ENCODE results near the gene WFIKKN1. TPM values are rescaled to one million over a fixed set of nuclear protein-coding genes. Genes with fewer than 3 reads are reported as not detected.

The WFIKKN1 gene
- total RNA-seq, 2 donors from 2014 or later, result 0.92 to 1.2 TPM

DNA sequence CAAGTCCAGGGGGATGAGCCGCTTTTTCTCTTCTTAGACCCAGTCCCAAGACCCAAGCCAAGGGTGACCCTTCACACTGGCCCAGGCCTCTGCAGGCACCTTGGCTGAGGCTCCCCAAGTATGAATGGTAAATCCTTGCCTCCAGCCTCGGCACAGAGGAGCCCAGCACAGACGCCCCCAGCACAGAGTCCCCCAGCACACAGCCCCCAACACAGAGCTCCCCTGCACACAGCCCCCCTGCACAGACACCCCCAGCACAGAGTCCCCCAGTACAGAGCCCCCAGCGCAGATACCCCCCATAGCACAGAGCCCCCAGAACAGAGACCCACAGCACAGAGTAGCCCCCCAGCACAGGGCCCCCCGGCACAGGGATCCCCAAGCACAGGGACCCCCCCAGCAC lies 9.8 kb downstream of the WFIKKN1 start:
- Histone ChIP-seq H3K36me3 (no peaks in the 10 kb centered on the region), H3K9me3 (no peaks in the 10 kb centered on the region), H3K4me3 (no peak overlapping the region), H3K27me3 (replicated peaks; ENCODE audit: insufficient read depth) (no peaks in the 10 kb centered on the region), H3K4me1 (ENCODE audit: control insufficient read depth in 1 of 2, low read depth in 2 of 2) (peaks cover 11 to 28% of the 10 kb centered on the region in 2 donors), H3K27ac (peak overlapping the region in 1 of 2 donors; percentile 52)
- ATAC-seq (ENCODE audit: insufficient number of reproducible peaks, low FRiP score, low read depth), result no peak
- DNase-seq (ENCODE audit: low spot score), result no peak
- TF ChIP-seq CTCF (IDR thresholded peaks at IDR 0.05), result no peak

- TF ChIP-seq CTCF (IDR thresholded peaks at IDR 0.05), result no peak
- H3K36me3 ChIP-seq, result no peaks in the 10 kb centered on the region
Observed at GRCh38 chr16:641326-642188, 10.8 kb downstream of the WFIKKN1 start, which contains the start of gene MCRIP2. MCRIP2 (plus strand) TSS chr16:641828; CDS start chr16:641992, 164 bp downstream.

DNA sequence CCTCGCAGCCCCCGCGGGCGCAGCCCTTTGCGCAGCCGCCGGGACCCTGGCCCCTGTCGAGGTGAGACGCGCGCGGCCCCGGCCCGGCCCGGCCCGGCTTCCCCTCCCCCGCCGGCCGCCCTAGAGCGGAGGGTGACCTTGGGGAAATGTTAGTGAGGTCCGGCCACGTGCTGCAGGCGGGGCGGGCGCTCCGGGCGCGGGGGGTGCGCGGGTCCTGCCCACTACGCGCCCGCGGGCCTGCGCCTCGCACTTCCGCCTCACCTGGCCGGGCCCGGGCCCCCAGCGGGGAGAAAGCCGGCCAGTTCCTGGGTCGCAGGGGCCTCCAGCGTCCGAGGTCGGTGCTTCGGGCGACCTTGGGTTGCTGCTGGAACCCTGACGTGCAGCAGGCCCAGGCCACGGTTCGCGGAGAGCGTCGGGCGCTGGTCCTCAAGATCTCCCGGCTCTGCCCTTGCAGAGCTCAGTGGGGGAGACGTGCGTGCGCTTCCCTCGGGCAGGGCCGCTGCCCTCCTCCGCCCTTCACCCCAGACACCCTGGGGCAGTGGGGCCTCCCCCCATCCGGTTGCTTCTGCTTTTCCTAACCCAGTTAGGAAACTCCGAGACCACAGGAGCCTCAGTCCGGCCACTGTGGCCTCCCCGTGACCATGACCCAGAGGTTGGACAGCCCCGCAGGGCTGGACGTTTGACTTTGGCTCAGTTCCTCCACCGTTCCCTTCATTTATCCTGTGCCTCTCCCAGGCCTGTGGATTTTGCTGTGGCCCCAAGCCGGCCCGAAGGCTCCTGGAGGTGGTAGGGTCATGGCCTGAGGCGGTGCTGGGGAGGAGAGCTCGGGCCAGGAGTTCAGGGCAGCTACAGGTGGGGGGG lies 11.6 kb downstream of the WFIKKN1 start:
- peak overlapping the region; percentile 88 for H3K4me3 ChIP-seq
- ATAC-seq (ENCODE audit: insufficient number of reproducible peaks, low FRiP score, low read depth) (no peak), DNase-seq (ENCODE audit: low spot score) (no peak)
- no peaks in the 10 kb centered on the region for H3K9me3 ChIP-seq
- peaks cover 10 to 27% of the 10 kb centered on the region in 2 donors for H3K4me1 ChIP-seq (ENCODE audit: control insufficient read depth in 1 of 2, low read depth in 2 of 2)
- H3K36me3 ChIP-seq, result no peaks in the 10 kb centered on the region
- TF ChIP-seq CTCF (IDR thresholded peaks at IDR 0.05), result no peak
- H3K27me3 ChIP-seq (replicated peaks; ENCODE audit: insufficient read depth), result no peaks in the 10 kb centered on the region
- peak overlapping the region; percentile 52 to 60 for H3K27ac ChIP-seq

More at GRCh38 chr16:641326-642188, 10.8 kb downstream of the WFIKKN1 start, which contains the start of gene MCRIP2:
- ATAC-seq (ENCODE audit: insufficient number of reproducible peaks, low FRiP score, low read depth) (no peak), DNase-seq (ENCODE audit: low spot score) (no peak)
- Histone ChIP-seq H3K4me3 (peak within 1 kb of the TSS; percentile 88), H3K27me3 (replicated peaks; ENCODE audit: insufficient read depth) (no peaks in the 10 kb centered on the region), H3K27ac (peak within 1 kb of the TSS; percentile 52 to 60), H3K9me3 (no peaks in the 10 kb centered on the region), H3K4me1 (ENCODE audit: control insufficient read depth in 1 of 2, low read depth in 2 of 2) (peaks cover 10 to 26% of the 10 kb centered on the region in 2 donors)

GRCh38 chr16:643050-643368 lies 12.2 kb downstream of the WFIKKN1 start:
- Histone ChIP-seq H3K9me3 (no peaks in the 10 kb centered on the region), H3K4me1 (ENCODE audit: control insufficient read depth in 1 of 2, low read depth in 2 of 2) (peaks cover 13 to 27% of the 10 kb centered on the region in 2 donors), H3K27ac (peak overlapping the region in 1 of 2 donors; percentile 60), H3K4me3 (peak overlapping the region; percentile 88), H3K27me3 (replicated peaks; ENCODE audit: insufficient read depth) (no peaks in the 10 kb centered on the region), H3K36me3 (no peaks in the 10 kb centered on the region)
- no peak for TF ChIP-seq CTCF (IDR thresholded peaks at IDR 0.05)
- no peak for ATAC-seq (ENCODE audit: insufficient number of reproducible peaks, low FRiP score, low read depth)
- no peak for DNase-seq (ENCODE audit: low spot score)

- ATAC-seq (ENCODE audit: insufficient number of reproducible peaks, low FRiP score, low read depth), result no peak
Observed at GRCh38 chr16:644556-644955, 13.8 kb downstream of the WFIKKN1 start.

More at GRCh38 chr16:644556-644955, 13.8 kb downstream of the WFIKKN1 start:
- TF ChIP-seq CTCF (IDR thresholded peaks at IDR 0.05), result no peak
- Histone ChIP-seq H3K4me3 (no peak overlapping the region), H3K9me3 (no peaks in the 10 kb centered on the region), H3K27ac (no peak overlapping the region), H3K4me1 (ENCODE audit: control insufficient read depth in 1 of 2, low read depth in 2 of 2) (peaks cover 19 to 32% of the 10 kb centered on the region in 2 donors), H3K36me3 (no peaks in the 10 kb centered on the region), H3K27me3 (replicated peaks; ENCODE audit: insufficient read depth) (no peaks in the 10 kb centered on the region)
- no peak for DNase-seq (ENCODE audit: low spot score)

Measured in thoracic aorta (tissue), 2 donors.